Duodenal mucosa (tissue), 2 donors: ENCODE results near the gene SSBP3.
A peak's percentile ranks its signal among the peaks of the same experiment; 100 is the strongest.
"Not testable (repeated sequence)": the region's sequence is repeated elsewhere in the genome, so short reads cannot be mapped to it uniquely, and the experiment has no call there.

Experiments
- H3K27ac ChIP-seq: one replicate; pipeline ENCODE4 v1.7.0; 2013; ENCODE audit warnings: low read depth, low read length
- H3K27me3 ChIP-seq, 2 donors: one replicate each; pipeline ENCODE4 v1.7.0; 2013; ENCODE audit warnings: low read length in 2 of 2, control low read depth in 1 of 2; ENCODE audit not compliant: insufficient read depth in 2 of 2, control insufficient read depth in 1 of 2
- H3K36me3 ChIP-seq, 2 donors: one replicate each; pipeline ENCODE4 v1.7.0; 2013; ENCODE audit warnings: low read length in 2 of 2, control low read depth in 1 of 2; ENCODE audit not compliant: insufficient read depth in 2 of 2, control insufficient read depth in 1 of 2
- H3K4me1 ChIP-seq, 2 donors: one replicate each; pipeline ENCODE4 v1.7.0; 2013; ENCODE audit warnings: low read length in 2 of 2, control low read depth in 1 of 2; ENCODE audit not compliant: insufficient read depth in 2 of 2, control insufficient read depth in 1 of 2
- H3K4me3 ChIP-seq, 2 donors: one replicate each; pipeline ENCODE4 v1.7.0; 2013; ENCODE audit warnings: low read length in 2 of 2, low read depth in 1 of 2
- H3K9ac ChIP-seq, 2 donors: one replicate each; pipeline ENCODE4 v1.7.0; 2013; ENCODE audit warnings: low read length in 2 of 2, low read depth in 1 of 2
- H3K9me3 ChIP-seq, 2 donors: one replicate each; pipeline ENCODE4 v1.7.0; 2013; ENCODE audit warnings: low read length in 2 of 2, control low read depth in 1 of 2; ENCODE audit not compliant: control insufficient read depth in 1 of 2

The SSBP3 gene

DNA sequence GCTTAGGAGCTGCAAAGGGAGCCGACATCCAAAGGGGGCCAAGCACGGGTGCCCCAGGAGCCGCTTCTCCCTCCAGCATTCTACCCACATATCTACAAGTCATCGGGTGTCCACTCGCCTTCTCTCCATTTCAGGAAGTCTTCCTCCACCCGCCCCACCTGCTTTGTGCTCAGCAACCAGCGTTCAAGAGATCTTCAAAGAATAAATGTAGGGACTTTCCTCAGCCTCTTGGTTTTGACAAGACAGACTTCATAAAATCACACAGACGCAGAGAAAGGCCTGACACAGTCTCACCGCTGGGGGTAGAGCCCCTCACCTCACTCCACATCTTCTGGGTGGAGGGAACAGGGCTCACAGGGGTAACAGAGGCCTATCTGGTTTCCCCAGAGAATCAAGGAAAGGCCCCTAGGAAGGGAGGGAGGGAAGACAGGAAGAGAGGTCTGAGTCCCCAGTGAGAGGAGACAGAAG is 49.5 kb downstream of the SSBP3 start:
- H3K27me3 ChIP-seq: no peaks in the 10 kb centered on the region
- peaks cover 0 to 3% of the 10 kb centered on the region in 2 donors for H3K36me3 ChIP-seq
- H3K4me1 ChIP-seq: peaks cover 36 to 56% of the 10 kb centered on the region in 2 donors
- H3K9ac ChIP-seq: peak overlapping the region in 1 of 2 donors; percentile 14
- H3K9me3 ChIP-seq: no peaks in the 10 kb centered on the region
- H3K4me3 ChIP-seq: peak overlapping the region; percentile 42 to 62
- no peak overlapping the region for H3K27ac ChIP-seq

- H3K27ac ChIP-seq: no peak overlapping the region
- no peaks in the 10 kb centered on the region for H3K9me3 ChIP-seq
- H3K4me1 ChIP-seq: peaks cover 36 to 56% of the 10 kb centered on the region in 2 donors
- no peak overlapping the region for H3K9ac ChIP-seq
- no peaks in the 10 kb centered on the region for H3K27me3 ChIP-seq
- peak overlapping the region; percentile 42 to 62 for H3K4me3 ChIP-seq
- peaks cover 0 to 3% of the 10 kb centered on the region in 2 donors for H3K36me3 ChIP-seq
Observed at GRCh38 chr1:54355931-54356679, 50.1 kb downstream of the SSBP3 start.

DNA sequence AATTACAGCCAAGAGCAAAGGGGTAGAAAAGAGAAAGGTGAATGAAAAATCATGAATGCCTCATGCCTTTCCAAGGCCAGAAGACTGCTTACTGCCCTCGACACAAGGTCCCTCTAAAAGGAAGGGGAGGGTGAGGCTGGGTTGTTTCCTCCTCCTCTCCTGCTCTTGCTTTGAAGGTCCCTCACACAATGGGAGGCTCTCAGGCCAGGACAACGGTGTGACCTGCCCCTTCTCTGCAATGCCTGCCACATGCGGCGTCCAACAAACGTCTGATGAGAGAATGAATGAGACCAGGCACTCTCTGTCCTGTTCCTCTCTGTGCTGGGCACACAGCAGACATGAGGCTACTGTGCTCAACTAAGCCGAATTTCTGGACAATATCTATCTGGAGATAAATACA is 51.3 kb downstream of the SSBP3 start:
- Histone ChIP-seq H3K9ac (no peak overlapping the region), H3K27ac (no peak overlapping the region), H3K36me3 (peaks cover 0 to 3% of the 10 kb centered on the region in 2 donors), H3K4me1 (peaks cover 36 to 56% of the 10 kb centered on the region in 2 donors), H3K9me3 (no peaks in the 10 kb centered on the region), H3K4me3 (no peak overlapping the region), H3K27me3 (no peaks in the 10 kb centered on the region)

DNA sequence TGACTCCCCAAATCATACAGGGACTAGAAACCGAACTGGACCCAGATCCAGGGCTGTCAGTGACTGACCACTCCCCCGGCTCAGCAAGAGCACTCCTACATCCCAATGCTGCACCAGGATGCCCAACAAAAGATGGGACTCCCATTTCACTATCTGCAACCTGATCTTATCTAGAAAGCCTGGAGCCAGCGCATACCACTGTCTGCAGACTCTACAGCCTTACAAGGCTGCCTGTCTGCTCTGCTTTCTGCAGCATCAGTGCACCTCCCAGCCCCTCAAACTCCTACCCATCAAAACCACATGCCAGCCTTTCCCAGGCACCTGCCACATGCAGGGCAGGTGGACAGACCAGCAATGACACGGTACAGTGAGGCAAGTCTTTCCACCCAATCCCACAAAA is 52.2 kb downstream of the SSBP3 start:
- no peak overlapping the region for H3K4me3 ChIP-seq
- no peaks in the 10 kb centered on the region for H3K36me3 ChIP-seq
- no peaks in the 10 kb centered on the region for H3K27me3 ChIP-seq
- H3K27ac ChIP-seq: no peak overlapping the region
- H3K9ac ChIP-seq: no peak overlapping the region
- peaks cover 39 to 59% of the 10 kb centered on the region in 2 donors for H3K4me1 ChIP-seq
- H3K9me3 ChIP-seq: no peaks in the 10 kb centered on the region

DNA sequence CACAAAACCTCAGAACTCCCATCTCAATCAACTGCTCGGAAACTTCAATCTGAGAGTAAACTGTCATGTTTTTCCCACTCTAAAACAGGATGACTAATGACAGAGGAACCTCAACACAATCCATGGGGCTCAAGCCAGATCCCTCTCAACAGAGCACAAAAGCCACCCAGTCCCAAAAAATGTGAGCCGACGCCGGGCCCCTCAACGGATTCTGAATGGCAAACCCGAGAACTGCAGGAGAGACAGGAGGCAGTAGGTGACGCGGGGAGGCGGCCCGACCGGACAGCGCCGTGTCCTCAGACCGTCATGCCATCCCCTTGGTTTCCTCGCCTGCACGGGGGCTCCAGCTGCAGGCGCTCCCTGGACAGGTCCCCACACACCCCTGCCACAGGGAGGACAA is 53.4 kb downstream of the SSBP3 start:
- Histone ChIP-seq H3K4me3 (no peak overlapping the region), H3K9me3 (no peaks in the 10 kb centered on the region), H3K36me3 (no peaks in the 10 kb centered on the region), H3K4me1 (peaks cover 47 to 61% of the 10 kb centered on the region in 2 donors), H3K27me3 (no peaks in the 10 kb centered on the region), H3K27ac (no peak overlapping the region), H3K9ac (no peak overlapping the region)

DNA sequence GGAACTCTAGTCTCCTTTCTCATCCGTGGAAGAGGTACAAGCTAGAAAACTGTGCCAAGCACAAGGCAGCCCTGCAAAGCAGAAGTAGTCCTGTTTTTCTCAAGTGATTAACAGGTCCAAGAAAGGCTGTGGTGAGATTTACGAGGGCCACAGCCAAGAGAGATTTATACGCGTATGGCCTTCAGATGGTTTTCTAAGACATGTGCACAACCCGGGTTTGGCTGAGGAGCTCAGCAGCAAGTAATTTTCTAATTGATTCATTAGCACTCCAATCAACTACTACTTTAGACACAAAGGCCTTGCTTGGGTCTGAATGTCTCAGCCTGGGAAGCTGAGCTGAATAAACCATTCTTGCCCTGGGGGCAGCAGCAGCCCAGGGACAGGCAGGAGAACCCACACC is 55.8 kb downstream of the SSBP3 start:
- H3K4me1 ChIP-seq: peaks cover 36 to 44% of the 10 kb centered on the region in 2 donors
- no peaks in the 10 kb centered on the region for H3K36me3 ChIP-seq
- H3K9ac ChIP-seq: no peak overlapping the region
- no peak overlapping the region for H3K27ac ChIP-seq
- no peak overlapping the region for H3K4me3 ChIP-seq
- no peaks in the 10 kb centered on the region for H3K9me3 ChIP-seq
- H3K27me3 ChIP-seq: no peaks in the 10 kb centered on the region

GRCh38 chr1:54348700-54349021 is 57.5 kb downstream of the SSBP3 start:
- Histone ChIP-seq H3K4me1 (peaks cover 23 to 28% of the 10 kb centered on the region in 2 donors), H3K9ac (no peak overlapping the region), H3K27me3 (no peaks in the 10 kb centered on the region), H3K36me3 (peaks cover 0 to 5% of the 10 kb centered on the region in 2 donors), H3K27ac (no peak overlapping the region), H3K4me3 (peak overlapping the region in 1 of 2 donors; percentile 1), H3K9me3 (no peaks in the 10 kb centered on the region)

DNA sequence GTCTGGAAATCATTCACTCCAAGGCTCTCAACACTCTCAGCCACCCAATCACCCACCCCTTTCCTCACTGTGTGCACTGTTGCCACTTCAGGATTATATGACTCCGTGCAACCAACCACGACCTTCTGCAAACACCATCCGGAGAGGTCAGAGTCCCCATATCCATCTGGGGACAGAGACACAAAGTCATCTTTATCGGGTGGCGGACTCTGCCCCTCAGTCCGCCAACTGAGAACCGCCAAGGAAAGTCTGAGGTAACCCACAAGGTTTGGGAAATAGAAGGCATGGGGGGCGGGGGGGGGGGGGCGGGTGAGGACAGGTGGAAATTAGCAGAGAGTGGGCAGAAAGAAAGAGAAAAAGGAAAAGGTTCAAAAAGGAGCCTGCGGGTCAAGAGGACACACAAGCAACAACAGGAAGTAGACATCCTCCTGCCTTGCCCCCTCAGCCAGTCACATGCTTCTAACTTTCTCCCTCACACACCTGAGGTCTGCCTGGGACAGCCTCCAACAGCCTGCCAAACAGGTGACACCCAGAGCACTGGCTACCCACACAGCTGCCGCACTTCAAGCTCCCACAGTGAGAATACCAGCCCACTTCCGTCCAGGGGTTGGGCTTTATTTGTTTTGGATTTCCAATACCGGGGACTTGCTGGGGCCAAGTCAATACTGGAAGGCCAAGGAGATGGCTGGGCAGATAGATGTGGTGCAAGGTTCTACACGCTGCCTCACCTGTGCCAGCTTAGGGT is 58.1 kb downstream of the SSBP3 start:
- no peaks in the 10 kb centered on the region for H3K27me3 ChIP-seq
- H3K27ac ChIP-seq: no peak overlapping the region
- H3K4me1 ChIP-seq: peaks cover 17 to 25% of the 10 kb centered on the region in 2 donors
- H3K36me3 ChIP-seq: peaks cover 0 to 5% of the 10 kb centered on the region in 2 donors
- no peaks in the 10 kb centered on the region for H3K9me3 ChIP-seq
- peak overlapping the region; percentile 1 to 32 for H3K4me3 ChIP-seq
- H3K9ac ChIP-seq: no peak overlapping the region

DNA sequence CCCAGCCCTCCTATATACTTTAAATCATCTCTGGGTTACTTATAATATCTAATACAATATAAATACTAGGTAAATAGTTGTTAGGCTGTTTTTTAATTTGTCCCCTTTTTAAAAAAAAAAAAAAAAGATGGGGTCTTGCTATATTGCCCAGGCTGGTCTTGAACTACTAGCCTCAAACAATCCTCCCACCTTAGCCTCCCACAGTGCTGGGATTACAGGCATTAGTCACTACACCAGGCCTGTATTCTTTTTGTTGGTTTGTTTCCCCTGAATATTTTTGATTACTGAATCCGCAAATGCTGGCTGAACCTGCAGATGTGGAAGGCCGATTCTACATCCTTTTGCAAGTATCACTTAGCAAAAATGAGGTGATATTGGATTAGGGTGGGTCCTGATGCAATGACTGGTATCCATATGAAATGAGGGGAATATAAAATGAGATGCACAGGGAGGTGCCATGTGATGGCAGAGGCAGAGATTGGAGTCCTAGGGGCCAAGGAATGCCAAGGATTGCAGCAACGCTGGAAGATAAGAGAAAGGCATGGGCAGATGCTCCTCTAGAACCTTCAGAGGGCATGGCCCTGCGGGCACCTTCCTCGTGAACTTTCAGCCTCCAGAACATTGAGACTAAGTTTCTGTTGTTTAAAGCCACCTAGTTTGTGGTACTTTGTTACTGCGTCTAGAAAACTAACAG is 58.8 kb downstream of the SSBP3 start:
- Histone ChIP-seq H3K9ac (no peak overlapping the region), H3K4me3 (peak overlapping the region in 1 of 2 donors; percentile 32), H3K27me3 (no peaks in the 10 kb centered on the region), H3K4me1 (peaks cover 19 to 24% of the 10 kb centered on the region in 2 donors), H3K9me3 (no peaks in the 10 kb centered on the region), H3K27ac (peak overlapping the region; percentile 34), H3K36me3 (peaks cover 0 to 5% of the 10 kb centered on the region in 2 donors)

DNA sequence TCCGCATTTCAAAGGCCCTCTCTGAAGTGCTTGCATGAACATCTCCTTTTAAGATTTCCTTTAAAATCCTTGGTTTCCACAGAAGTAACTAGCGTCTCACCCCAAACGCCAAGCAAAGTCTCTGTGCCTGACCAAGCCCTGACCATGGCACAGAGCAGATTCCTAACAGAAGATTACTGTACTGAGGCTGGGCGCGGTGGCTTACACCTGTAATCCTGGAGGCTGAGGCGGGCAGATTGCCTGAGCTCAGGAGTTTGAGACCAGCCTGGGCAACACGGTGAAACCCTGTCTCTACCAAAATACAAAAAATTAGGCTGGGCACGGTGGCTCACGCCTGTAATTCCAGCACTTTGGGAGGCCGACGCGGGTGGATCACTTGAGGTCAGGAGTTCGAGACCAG is 60.6 kb downstream of the SSBP3 start:
- peaks cover 24 to 29% of the 10 kb centered on the region in 2 donors for H3K4me1 ChIP-seq
- H3K4me3 ChIP-seq, H3K27me3 ChIP-seq, H3K27ac ChIP-seq, H3K9me3 ChIP-seq, H3K36me3 ChIP-seq, H3K9ac ChIP-seq: not testable (repeated sequence)
